Measurements from ENCODE around the gene KRTAP4-12.
A peak's percentile ranks its signal among the peaks of the same experiment; 100 is the strongest.
"Not testable (repeated sequence)": the region's sequence is repeated elsewhere in the genome, so short reads cannot be mapped to it uniquely, and the experiment has no call there.

The KRTAP4-12 gene

GRCh38 chr17:41125064-41125463 lies 1.1 kb upstream of the KRTAP4-12 start:
- no peak for DNase-seq (ENCODE audit: low spot score)

GRCh38 chr17:41123292-41123990 lies 541 bp downstream of the KRTAP4-12 start:
- DNase-seq (ENCODE audit: low spot score) = not testable (repeated sequence)

DNA sequence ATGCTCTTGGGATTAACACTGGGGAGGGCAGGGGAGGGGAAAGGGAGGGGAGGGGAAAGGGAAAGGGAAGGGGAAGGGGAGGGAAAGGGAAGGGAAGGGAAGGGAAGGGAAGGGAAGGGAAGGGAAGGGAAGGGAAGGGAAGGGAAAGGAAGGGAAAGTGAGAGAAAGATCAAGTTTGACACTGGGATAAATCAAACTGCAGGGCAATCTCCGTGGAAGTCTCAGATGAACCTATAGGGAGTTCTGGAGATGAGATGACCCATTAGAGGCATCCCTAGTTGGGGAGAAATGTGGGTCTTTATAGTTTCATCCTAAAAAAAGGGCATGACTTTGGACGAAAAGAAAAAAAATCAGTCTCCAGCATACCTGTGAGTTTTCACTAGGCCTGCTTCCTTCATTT lies 2.2 kb downstream of the KRTAP4-12 start:
- DNase-seq (ENCODE audit: low spot score) = no peak

DNA sequence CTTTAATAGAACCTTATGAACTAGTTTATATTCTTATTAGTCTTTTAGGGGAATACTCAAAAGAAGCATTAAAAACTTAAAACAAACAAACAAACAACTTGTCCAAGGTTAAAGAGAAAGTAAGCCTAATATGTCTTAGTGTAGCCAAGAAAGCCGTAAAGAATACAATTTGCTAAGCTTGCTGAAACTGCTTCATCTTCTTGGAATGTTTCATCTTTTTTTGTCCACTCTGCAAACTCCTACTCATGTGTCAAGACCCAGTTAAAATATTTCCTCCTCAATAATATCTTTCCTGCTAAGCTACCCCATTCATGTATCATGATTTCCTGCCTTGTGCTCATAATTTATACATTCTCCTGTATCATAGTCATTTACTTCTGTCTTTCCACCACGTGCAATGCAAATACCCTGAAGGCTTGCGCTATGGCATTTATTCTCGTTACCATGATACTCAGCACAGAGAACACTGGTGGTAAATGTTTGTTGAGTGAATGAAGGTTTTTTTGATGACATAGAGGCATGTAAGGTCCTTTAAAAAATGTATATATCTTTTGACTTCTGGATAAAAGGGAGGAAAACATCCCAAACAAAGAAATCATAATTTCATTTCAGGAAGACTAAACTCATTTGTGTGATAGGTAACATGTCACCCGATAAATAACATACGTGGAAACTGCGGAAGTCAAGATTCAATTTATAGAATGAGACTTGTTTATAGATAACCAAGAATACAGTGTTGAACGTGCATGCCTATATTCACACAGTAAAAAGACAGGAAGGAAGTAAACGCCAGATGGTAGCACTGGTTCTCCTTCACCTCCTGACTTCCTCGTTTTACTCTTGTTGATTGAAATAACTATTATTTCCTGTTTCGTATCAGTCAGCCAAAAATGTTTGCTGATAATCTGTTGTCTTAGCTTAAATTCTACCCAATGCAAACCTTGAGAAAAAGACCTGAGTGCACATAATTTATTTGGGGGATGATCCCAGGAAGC lies 4.0 kb downstream of the KRTAP4-12 start:
- DNase-seq (ENCODE audit: low spot score) = not testable (repeated sequence)

DNA sequence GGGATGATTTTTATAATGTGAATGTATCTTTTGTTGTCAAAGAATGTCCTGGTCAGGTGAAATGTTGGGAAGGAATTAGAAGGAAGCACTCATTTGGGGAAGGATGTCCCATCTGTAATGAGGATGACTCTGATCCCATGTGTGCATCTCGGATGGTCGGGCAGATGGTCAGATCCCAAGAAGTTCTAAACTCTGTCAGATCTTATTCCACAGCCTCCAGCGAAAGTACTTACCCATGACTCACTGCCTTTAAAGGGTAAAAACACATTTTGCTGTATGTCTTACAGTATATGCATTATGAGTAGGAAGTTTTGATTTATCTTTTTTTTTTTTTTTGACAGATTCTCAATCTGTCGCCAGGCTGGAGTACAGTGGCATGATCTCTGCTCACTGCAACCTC lies 5.3 kb downstream of the KRTAP4-12 start:
- no peak for DNase-seq (ENCODE audit: low spot score)

- not testable (repeated sequence) for DNase-seq (ENCODE audit: low spot score)
Observed at GRCh38 chr17:41117846-41118386, 6.1 kb downstream of the KRTAP4-12 start, which contains the start of gene KRTAP4-11. Gene KRTAP4-11, minus strand, starts transcription at chr17:41118373. Its CDS starts 58 bp downstream, at chr17:41118315.

DNA sequence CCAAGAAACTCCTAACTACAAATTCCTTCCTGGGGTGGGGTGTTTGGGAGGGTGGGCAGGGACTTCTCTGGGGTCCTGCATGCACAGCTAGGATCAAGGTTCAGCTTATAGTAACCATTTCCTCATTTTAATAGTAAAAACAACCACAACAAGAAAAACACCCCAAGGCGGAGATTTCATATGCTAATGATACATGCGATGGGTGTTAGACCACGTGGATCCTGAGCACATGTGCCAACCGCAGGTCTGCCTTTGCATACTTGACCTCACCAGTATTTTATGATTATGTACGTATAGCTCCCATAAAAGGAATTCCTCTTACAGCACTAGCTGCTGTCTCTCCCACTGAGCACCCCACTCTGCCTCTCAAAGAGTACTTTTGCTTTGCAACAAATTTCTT lies 7.7 kb downstream of the KRTAP4-12 start:
- no peak for DNase-seq (ENCODE audit: low spot score)

DNA sequence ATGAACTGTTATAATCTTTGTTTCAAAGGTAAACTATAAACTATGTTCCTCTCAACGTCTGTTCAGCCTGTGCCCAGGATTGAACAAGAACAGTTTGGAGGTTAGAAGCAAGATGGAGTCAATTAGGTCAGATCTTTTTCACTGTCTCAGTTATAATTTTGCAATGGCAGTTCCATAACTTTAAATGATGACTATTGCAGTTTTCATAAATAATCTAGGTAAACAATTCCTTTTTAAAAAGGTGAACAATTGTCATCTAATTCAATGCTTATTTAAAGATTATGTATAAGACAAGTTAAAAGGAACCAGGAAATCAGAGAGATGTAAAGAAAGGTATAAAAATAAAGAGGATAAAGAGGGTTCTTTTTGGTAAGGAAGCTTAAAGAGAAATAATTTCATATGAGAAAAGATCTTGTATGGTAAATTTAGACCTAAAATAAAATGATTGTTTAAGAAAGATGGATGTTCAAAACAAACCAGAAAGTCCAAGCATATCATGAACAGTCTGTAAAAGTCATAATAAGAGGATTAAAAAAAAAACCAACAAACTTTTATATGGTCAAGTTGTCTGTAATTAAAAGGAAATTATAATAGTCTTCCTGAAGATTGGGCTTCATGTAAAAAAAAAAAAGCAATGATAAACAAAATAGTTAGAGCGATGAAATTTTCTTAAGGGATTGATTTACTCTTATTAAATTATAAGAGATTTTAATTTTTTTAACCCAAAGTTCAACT lies 12.7 kb downstream of the KRTAP4-12 start:
- DNase-seq (ENCODE audit: low spot score) = no peak

DNA sequence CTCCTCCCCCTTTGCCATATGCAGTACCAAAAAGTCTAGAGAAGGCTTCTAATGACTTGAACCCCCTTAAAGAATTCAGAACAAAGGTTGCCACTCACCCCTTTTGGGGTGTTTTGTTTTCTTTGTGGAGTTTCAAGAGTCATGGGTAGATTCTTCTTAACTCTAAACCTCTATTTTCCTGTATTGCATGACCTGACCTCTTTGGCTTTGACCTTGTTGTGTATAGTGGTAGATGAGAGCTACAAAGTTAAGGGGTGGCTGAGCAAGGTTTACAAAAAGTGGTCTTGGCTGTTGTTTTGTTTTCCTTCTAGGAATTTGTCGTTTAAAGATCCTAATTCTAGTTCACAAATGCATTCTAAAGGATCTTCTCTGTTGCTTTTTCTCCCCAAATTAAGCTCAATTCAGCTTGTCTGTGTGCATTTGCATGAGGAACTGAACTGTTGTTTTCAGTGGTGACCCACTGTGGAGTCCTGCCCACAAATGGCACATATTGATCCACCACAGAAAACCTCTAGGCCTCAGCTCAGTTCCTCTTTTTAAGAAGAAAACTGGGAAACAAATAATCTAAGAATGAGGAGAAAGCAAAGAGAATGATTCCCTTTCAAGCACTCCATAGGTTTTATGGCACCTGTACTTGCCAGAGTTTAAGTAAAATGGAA lies 15.1 kb downstream of the KRTAP4-12 start:
- not testable (repeated sequence) for DNase-seq (ENCODE audit: low spot score)

GRCh38 chr17:41107941-41108450 lies 16.0 kb downstream of the KRTAP4-12 start:
- peak; percentile 41 for DNase-seq (ENCODE audit: low spot score)

- not testable (repeated sequence) for DNase-seq (ENCODE audit: low spot score)
Observed at GRCh38 chr17:41105347-41105746, 18.6 kb downstream of the KRTAP4-12 start, which contains the start of gene KRTAP4-9. Gene KRTAP4-9, plus strand, starts transcription at chr17:41105389. Its CDS starts 0 bp downstream, at chr17:41105389.

DNA sequence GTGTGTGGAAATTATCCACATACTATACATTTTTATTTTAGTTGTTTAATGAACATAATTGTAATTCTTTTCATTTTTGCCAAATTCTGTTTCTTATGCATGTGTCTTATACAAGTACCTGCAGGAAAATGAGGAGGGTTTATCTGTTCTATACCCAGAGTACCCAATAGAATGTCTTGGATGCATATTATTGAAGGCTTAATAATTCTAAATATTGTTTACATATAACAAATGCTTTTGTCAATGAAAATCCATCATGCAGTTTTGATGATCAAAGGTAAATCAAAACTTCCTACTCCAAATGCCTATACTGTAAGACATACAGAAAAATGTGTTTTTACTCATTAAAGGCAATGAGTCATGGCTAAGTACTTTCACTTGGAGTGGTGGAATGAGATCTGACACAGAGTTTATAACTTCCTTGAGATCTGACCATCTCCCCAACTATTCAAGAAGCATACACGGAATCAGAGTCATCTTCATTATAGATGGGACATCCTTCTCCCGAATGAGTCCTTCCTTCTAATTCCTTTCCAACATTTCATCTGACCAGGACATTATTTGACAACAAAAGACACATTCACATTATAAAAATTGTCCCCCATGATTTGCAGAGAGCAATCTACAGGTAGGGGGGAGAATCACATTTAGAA lies 19.5 kb downstream of the KRTAP4-12 start:
- peak; percentile 79 for DNase-seq (ENCODE audit: low spot score)

DNA sequence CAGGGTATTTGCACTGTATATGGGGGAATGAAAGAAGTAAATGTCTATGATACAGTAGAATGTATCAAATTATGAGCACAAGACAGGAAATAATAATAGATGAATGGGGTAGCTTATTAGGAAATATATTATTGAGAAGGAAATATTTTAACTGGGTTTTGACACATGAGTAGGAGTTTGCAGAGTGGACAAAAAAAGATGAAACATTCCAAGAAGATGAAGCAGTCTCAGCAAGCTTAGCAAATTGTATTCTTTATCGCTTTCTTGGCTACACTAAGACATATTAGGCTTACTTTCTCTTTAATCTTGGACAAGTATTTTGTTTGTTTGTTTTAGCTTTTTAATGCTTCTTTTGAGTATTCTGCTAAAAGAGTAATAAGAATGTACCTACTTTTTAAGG lies 20.1 kb downstream of the KRTAP4-12 start:
- no peak for DNase-seq (ENCODE audit: low spot score)

DNA sequence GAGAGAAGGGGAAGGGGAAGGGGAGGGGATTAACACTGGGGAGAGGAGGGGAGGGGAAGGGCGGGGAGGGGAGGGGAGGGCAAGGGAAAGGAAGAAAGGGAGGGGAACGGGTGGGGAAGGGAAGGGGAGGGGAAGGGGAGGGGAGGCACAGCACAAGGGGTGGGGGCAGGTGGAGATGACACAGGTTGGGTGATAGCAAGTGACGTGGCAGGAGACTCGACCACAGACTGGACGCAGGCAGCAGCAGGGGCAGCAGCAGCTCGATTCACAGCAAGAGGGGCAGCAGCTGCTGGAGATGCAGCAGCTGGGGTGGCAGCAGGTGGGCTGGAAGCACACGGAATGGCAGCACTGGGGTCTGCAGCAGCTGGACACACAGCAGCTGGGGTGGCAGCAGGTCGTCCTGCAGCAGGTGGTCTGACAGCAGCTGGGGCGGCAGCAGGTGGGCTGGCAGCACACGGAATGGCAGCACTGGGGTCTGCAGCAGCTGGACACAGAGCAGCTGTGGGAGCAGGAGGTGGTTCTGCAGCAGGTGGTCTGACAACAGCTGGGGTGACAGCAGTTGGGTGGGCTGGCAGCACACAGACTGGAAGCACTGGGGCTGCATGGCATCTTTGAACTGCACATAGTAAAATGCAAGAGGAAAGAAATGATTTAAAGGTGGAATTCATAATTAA lies 22.3 kb downstream of the KRTAP4-12 start, which contains the start of gene KRTAP4-16:
TSS of gene KRTAP4-16 (minus strand) at position 624 of the 674 bp plus-strand sequence. CDS start at position 624, 0 bp downstream.
- no peak for DNase-seq (ENCODE audit: low spot score)

DNA sequence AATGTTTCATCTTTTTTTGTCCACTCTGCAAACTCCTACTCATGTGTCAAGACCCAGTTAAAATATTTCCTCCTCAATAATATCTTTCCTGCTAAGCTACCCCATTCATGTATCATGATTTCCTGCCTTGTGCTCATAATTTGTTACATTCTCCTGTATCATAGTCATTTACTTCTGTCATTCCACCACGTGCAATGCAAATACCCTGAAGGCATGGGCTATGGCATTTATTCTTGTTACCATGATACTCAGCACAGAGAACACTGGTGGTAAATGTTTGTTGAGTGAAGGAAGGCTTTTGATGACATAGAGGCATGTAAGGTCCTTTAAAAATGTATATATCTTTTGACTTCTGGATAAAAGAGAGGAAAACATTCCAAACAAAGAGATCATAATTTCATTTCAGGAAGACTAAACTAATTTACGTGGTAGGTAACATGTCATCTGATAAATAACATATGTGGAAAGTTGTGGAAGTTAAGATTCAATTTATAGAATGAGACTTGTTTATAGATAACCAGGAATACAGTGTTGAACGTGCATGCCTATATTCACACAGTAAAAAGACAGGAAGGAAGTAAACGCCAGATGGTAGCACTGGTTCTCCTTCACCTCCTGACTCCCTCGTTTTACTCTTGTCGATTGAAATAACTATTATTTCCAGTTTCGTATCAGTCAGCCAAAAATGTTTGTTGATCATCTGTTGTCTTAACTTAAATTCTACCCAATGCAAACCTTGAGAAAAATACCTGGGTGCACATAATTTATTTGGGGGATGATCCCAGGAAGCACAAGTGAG lies 24.1 kb downstream of the KRTAP4-12 start:
- DNase-seq (ENCODE audit: low spot score) = peak; percentile 84

DNA sequence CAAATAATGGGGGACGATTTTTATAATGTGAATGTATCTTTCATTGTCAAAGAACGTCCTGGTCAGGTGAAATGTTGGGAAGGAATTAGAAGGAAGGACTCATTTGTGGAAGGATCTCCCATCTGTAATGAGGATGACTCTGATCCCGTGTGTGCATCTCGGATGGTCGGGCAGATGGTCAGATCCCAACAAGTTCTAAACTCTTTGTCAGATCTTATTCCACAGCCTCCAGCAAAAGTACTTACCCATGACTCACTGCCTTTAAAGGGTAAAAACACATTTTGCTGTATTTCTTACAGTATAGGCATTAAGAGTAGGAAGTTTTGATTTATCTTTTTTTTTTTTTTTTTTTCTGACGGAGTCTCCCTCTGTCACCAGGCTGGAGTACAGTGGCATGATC lies 25.5 kb downstream of the KRTAP4-12 start:
- peak; percentile 14 for DNase-seq (ENCODE audit: low spot score)

DNA sequence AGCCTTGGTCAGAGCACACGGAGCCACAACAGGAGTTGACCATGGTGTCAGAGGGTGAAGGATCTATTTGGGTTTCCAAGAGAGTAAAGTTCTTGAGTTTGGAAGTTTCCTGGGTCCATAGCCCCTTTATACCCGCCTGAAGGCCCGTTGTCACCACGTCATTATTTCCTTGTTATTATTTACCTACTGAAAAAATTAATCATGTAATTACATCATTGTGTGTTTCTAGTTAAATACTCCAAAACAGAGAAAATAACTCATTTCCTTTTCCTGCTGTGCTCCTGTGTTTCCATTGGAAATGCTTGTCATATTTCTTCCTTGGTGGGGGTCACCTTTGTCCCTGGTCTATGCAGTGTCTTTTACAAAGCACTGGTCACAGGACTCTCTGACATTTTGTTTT lies 25.9 kb downstream of the KRTAP4-12 start, which contains the start of gene KRTAP4-8:
TSS of gene KRTAP4-8 (minus strand) at position 101 of the 400 bp plus-strand sequence. CDS start at position 43, 58 bp downstream.
- DNase-seq (ENCODE audit: low spot score) = no peak

GRCh38 chr17:41096055-41096454 lies 27.9 kb downstream of the KRTAP4-12 start:
- no peak for DNase-seq (ENCODE audit: low spot score)

Data from kidney tubule cell (primary cell).